Esophagus muscularis mucosa (tissue), 4 donors: Measurements from ENCODE around the gene ENG. TPM values are rescaled to one million over a fixed set of nuclear protein-coding genes. Genes with fewer than 3 reads are reported as not detected.
A peak's percentile ranks its signal among the peaks of the same experiment; 100 is the strongest.

Experiments
- DNase-seq: peaks from one replicate; pipeline ENCODE4 v3.0.0-alpha.2; 2017; ENCODE audit errors: extremely low spot score
- H3K27ac ChIP-seq, 4 donors: fragments of 200-600 bp; sonication (generic); replicated peaks in 1 of 4; 1 replicate in 3 of 4; 2 replicates in 1 of 4; pipeline ENCODE4 v1.5.1; 2016 to 2019; ENCODE audit warnings: mild to moderate bottlenecking in 1 of 4
- H3K27me3 ChIP-seq, 4 donors: fragments of 200-600 bp; sonication (generic); one replicate each; pipeline versions ENCODE4 v1.5.1 to v1.6.0; 2016 to 2019
- H3K36me3 ChIP-seq, 4 donors: fragments of 200-600 bp; sonication (generic); one replicate each; pipeline ENCODE4 v1.5.1; 2016 to 2019
- H3K4me1 ChIP-seq, 4 donors: fragments of 200-600 bp; sonication (generic); one replicate each; pipeline ENCODE4 v1.5.1; 2016 to 2019
- H3K4me3 ChIP-seq, 4 donors: fragments of 200-600 bp; sonication (generic); 1 replicate in 2 of 4; 2 replicates in 2 of 4; pipeline ENCODE4 v1.5.1; 2016 to 2019; ENCODE audit warnings: mild to moderate bottlenecking in 4 of 4, moderate library complexity in 1 of 4
- H3K9me3 ChIP-seq, 4 donors: fragments of 200-600 bp; sonication (generic); 1 replicate in 3 of 4; 2 replicates in 1 of 4; pipeline ENCODE4 v1.5.1; 2016 to 2019
- CTCF ChIP-seq, 3 experiments: fragments of 200-600 bp in 2 of 3; fragments of 450-650 bp in 1 of 3; sonication (generic) in 2 of 3; IDR thresholded peaks; one replicate each; pipeline ENCODE4 v1.5.1; 2017 to 2019; ENCODE audit warnings: antibody characterized with exemption in 3 of 3, mild to moderate bottlenecking in 2 of 3, moderate library complexity in 1 of 3
- EP300 ChIP-seq: sonication (generic); formaldehyde crosslinking; IDR thresholded peaks from one replicate; pipeline ENCODE4 v1.6.1; 2017; ENCODE audit warnings: antibody characterized with exemption
- POLR2A ChIP-seq: fragments of 450-650 bp; IDR thresholded peaks from one replicate; pipeline ENCODE4 v1.6.1; 2017; ENCODE audit warnings: antibody characterized with exemption, moderate library complexity, mild to moderate bottlenecking, low read depth
- POLR2AphosphoS5 ChIP-seq, 2 donors: sonication (generic); formaldehyde crosslinking; IDR thresholded peaks; one replicate each; pipeline ENCODE4 v1.6.1; 2017; ENCODE audit warnings: antibody characterized with exemption in 2 of 2
- whole genome bisulfite sequencing: methylation state at CpG from one replicate; pipeline ENCODE4 v1.1.5; 2018; 5-methylcytosine and 5-hydroxymethylcytosine counted together
- intact Hi-C: fragments of 100-400 bp; cut with DNase I; formaldehyde crosslinking; loops from one replicate; pipeline ENCODE4 v1.15.1; 2023
- total RNA-seq, 4 donors: library from RNA; depleted of rRNA; stranded (reverse); fragments of >200 nt; gene quantifications; one replicate each; pipeline versions ENCODE4 v1.1.0 to v1.2.1, GENCODE V29; 2016

Gene ENG
- total RNA-seq, 4 donors from 2014 or later = 36.5 to 91.2 (median 78.3) TPM

- Histone ChIP-seq H3K9me3 (no peaks in the 10 kb centered on the region), H3K27ac (peak overlapping the region; percentile 40 to 75 (median 70)), H3K27me3 (peaks cover 0 to 9% (median 0%) of the 10 kb centered on the region in 4 donors), H3K4me3 (peak overlapping the region; percentile 53 to 70 (median 58)), H3K4me1 (peaks cover 27 to 43% (median 37%) of the 10 kb centered on the region in 4 donors), H3K36me3 (peaks cover 0 to 10% (median 0%) of the 10 kb centered on the region in 4 donors)
- TF ChIP-seq POLR2AphosphoS5 (IDR thresholded peaks at IDR 0.05) = peak; percentile 71 to 81
- no peak for TF ChIP-seq EP300
- peak; percentile 9 for TF ChIP-seq POLR2A
- peak in 1 of 3 experiments; percentile 10 for TF ChIP-seq CTCF (IDR thresholded peaks at IDR 0.05)
- 3% methylated on average over 10 of the region's 43 CpGs for WGBS
- intact Hi-C loops = no loop called here
- DNase-seq = peak; percentile 99
Observed at GRCh38 chr9:127770905-127771569, 83.4 kb downstream of the ENG start.

- Histone ChIP-seq H3K36me3 (peaks cover 0 to 11% (median 0%) of the 10 kb centered on the region in 4 donors), H3K4me3 (peak overlapping the region; percentile 53 to 70 (median 58)), H3K27me3 (peaks cover 0 to 11% (median 0%) of the 10 kb centered on the region in 4 donors), H3K27ac (peak overlapping the region; percentile 40 to 75 (median 70)), H3K4me1 (peaks cover 28 to 43% (median 39%) of the 10 kb centered on the region in 4 donors), H3K9me3 (no peaks in the 10 kb centered on the region)
- no peak for DNase-seq
- 57% methylated on average over 3 of the region's 3 CpGs for WGBS
- no peak for TF ChIP-seq POLR2AphosphoS5 (IDR thresholded peaks at IDR 0.05)
- intact Hi-C loops = no loop called here
Observed at GRCh38 chr9:127770583-127770904, 83.9 kb downstream of the ENG start.

GRCh38 chr9:127769929-127770582, 84.4 kb downstream of the ENG start:
- no peak for TF ChIP-seq EP300
- no peak for TF ChIP-seq POLR2AphosphoS5 (IDR thresholded peaks at IDR 0.05)
- no peak for TF ChIP-seq POLR2A
- TF ChIP-seq CTCF (IDR thresholded peaks at IDR 0.05) = no peak
- Histone ChIP-seq H3K4me1 (peaks cover 28 to 43% (median 39%) of the 10 kb centered on the region in 4 donors), H3K36me3 (peaks cover 0 to 11% (median 0%) of the 10 kb centered on the region in 4 donors), H3K27me3 (peaks cover 0 to 11% (median 0%) of the 10 kb centered on the region in 4 donors), H3K4me3 (peak overlapping the region; percentile 53 to 70 (median 58)), H3K27ac (peak overlapping the region; percentile 40 to 75 (median 70)), H3K9me3 (no peaks in the 10 kb centered on the region)
- intact Hi-C loops = no loop called here
- no peak for DNase-seq
- WGBS = 68% methylated on average over 3 of the region's 4 CpGs

GRCh38 chr9:127769101-127769500, 85.4 kb downstream of the ENG start:
- H3K27ac ChIP-seq = peak overlapping the region; percentile 48 to 75 (median 70)
- WGBS = 84% methylated on average over 5 of the region's 5 CpGs
- no peak for DNase-seq

More at GRCh38 chr9:127769101-127769500, 85.4 kb downstream of the ENG start:
- Histone ChIP-seq H3K9me3 (no peaks in the 10 kb centered on the region), H3K27me3 (peaks cover 0 to 18% (median 0%) of the 10 kb centered on the region in 4 donors), H3K36me3 (peaks cover 0 to 11% (median 0%) of the 10 kb centered on the region in 4 donors), H3K4me1 (peaks cover 35 to 50% (median 41%) of the 10 kb centered on the region in 4 donors), H3K4me3 (peak overlapping the region in 3 of 4 donors; percentile 20 to 60 (median 21))
- TF ChIP-seq CTCF (IDR thresholded peaks at IDR 0.05) = no peak
- TF ChIP-seq EP300 = no peak
- TF ChIP-seq POLR2AphosphoS5 (IDR thresholded peaks at IDR 0.05) = no peak
- no peak for TF ChIP-seq POLR2A
- intact Hi-C loops = no loop called here
